Forelimb muscle (tissue), 1 donor: Measurements from ENCODE around the gene FOXO3. TPM values are rescaled to one million over a fixed set of nuclear protein-coding genes. Genes with fewer than 3 reads are reported as not detected.

ENCODE experiments used
- DNase-seq: peaks from one replicate; pipeline ENCODE4 v3.0.0-alpha.2; 2013; ENCODE audit warnings: low read depth
- polyA plus RNA-seq: library from polyadenylated mRNA; unstranded; fragments of 120-200 nt; gene quantifications from one replicate; pipeline ENCODE4 v1.2.1, GENCODE V29; 2013; ENCODE audit not compliant: insufficient read length

Gene FOXO3
- polyA plus RNA-seq, 1 donor, result 30.1 TPM

DNA sequence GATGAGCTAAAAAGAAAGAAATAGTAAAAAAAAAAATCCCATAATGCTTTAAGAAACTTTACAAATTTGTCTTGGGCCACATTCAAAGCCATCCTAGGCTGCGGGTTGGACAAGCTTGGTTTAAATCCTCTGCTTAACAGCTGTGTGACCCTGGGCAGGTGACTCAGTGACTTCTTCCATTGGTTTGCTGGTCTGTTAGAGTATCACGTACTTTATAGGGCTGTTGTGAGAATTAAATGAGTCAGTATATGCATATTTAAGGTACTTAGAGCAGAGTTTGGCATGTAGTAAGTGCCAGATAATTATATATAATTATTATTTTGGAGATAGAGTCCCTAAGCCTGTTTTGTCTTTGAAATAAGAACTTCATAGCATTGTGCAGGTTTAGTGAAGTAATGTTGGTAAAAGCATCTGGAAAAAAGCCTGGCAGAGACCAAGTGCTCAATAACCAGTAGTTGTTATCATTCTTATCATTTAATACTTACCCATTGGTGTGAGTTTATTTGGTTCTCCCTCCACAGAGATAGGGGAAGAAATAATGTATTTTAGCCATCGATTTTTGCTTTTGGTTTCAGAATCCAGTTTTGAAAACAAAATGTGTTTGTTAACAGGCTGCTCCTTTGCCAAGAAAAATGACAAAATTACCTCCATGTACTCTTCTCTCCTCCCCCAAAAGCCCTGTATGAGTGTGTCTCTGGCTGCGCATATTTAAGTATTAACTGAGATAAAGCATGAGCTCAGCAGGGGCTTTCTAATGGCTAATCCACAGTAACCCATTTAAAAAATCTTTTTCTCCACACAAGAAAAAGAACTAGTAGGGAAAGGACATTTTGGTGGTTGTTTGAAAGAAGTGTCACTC, 67.2 kb downstream of the FOXO3 start:
- DNase-seq, result no peak

DNA sequence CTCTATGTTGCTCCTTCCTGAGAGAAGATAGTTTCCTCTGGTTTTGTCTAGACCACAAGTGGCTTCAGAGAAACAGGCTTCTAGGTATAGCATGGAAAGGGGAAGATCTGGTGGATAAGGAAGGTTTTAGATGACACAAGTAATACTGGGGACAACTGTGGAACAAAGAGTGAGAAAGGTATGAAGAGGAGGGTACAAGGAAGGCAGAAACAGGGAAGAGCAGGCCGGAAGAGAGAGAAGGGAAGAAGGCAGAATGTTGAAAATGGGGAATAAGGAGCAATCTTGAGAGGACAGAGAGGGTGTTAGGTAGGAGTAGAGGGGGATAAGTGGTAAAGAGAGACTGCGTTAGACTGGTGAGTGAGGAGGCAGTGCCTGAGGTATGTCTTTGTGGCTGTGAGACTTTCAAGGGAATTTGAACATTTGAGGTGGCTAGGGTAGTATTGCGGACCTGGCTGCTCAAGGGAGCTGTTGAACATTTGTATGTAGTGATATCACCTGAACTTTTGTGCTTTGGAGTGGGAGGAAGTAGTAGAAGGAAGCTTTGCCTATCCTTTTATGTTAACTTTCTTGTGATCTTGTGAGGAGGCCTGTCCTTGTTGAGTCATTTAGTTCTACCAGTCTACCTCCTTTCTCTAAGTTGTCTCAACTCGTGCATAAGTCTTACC, 69.5 kb downstream of the FOXO3 start:
- no peak for DNase-seq

DNA sequence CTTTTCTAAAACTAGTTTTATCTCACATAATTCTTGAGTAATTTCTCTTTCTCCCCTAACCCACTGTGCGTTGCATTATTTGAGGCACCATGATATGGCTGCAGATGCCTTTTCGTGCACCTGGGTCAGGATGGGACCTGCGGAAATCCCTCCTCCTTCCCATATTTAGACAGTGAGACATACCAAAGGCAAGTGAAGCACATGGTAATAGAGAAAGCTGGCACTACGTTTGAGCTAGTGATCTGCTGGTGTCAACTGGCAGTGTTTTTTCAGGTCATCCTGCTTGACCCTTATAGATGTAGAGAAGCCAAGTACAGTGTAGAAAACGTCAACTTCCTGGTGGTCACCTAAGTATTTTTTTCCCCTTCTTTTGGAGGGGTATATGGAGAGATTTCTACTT, 71.7 kb downstream of the FOXO3 start:
- no peak for DNase-seq

GRCh38 chr6:108633436-108633835, 72.7 kb downstream of the FOXO3 start:
- DNase-seq, result no peak

DNA sequence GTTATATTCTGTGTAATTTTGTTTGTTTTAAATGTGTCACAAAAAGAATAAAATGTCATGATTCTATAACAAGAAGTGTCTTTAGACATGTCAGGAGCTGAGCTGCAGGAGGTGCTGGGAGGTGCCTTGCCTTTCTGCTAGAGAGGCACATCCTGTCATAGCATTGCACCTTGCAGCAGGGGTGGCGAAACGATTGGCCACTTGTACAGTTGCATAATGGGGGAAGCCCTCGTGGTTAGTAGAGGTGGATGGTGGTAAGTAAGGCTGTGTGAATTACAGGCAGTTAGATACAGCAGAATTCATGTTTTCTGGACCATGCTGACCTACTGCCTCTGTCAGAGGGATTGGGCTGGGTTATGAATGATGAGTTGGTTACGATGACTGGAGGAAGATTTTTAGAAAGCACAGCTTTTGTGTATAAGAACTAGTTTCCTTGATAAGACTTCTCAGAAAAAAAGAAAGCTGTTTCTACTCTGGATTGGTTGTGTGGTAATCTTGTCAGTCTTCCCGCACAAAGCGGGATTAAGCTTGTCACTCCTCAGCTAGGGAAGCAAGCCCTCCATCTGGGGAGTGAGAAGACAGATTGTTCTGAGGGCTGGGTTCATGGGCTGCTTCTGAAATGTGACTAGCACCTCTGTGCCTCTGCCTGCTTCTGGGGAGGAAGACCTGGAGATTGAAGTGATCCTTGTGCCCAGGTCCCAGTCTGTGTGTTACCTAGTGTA, 74.9 kb downstream of the FOXO3 start:
- no peak for DNase-seq

- no peak for DNase-seq
These were observed 77.2 kb downstream of the FOXO3 start for GRCh38 chr6:108637963-108638362.

DNA sequence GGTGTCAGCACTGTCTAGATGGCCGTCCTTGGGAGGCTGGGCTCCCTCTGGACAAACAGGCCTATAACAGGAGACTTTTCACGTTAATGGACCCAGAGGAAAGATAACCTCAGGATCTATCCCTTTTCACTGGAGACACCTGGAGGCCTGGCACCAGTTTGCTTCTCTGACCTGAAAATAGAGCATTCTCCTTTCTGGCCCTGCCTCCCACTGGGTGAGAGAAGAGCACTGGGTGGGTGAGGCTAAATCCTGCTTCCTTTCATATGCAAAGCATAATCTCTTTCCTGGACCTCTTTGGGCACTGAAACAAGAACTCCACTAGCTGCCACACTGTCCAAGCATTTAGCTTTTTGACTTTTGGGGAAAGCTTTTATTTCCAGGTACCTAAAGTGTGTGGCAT, 78.3 kb downstream of the FOXO3 start:
- no peak for DNase-seq

DNA sequence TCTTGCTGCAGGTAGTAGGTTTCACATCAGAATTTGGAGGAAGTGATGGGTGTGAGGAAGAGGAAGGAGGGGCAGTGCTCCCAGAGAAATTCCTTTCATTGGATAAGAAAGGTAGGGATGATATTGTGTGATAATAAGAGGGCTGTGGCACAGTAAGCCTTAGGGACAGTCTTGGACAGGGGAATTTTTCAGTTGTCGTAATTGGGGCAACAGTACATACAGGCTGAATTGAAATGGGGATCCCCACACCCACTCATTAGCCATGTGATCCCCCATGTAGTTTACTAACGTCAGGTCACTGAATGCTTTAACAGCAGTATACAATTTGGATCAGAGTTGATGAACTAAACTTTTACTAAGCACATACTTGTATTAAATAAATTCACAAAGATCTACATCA, 79.4 kb downstream of the FOXO3 start:
- DNase-seq, result no peak

- no peak for DNase-seq
These were observed 82.5 kb downstream of the FOXO3 start for GRCh38 chr6:108643184-108643583.

- no peak for DNase-seq
These were observed 83.5 kb downstream of the FOXO3 start for GRCh38 chr6:108644252-108644651.

DNA sequence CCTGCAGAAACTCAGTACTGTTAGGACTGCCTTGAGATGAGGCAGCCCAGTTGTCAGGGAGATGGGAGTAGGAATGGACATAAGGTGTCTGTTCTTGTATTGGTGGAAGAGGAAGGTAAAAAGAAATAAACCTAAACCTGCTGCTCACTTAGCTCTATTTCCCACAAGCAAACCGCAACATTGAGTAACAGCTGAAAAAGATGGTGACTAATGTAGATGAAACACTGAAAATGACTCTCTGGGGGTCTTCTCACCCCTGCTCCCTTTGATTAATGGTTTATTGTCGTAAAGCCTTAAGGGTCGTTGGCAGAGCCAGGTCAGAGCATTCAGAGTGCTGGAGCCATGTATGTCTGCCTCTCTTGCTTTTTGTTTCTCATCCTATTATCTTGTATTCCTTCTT, 87.5 kb downstream of the FOXO3 start:
- DNase-seq, result no peak

DNA sequence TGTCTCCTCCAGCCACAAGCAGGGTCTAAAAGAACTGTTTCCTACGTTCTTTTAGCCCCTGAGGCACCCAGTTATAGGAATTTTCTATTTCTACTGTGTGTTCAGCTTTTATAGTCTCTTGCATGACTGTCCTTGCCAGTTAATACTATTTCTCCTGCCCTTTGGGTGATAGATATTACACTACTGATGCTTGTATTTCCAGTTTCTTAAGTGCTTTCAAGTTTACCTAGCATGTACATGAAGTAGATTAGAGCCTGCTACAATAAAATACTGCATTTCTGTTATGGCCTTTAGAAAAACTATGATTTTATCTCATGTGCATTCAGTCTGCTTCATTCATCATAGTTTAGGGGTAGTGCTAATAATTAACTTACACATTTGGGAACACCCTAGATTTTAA, 89.6 kb downstream of the FOXO3 start:
- no peak for DNase-seq

- no peak for DNase-seq
These were observed 90.1 kb downstream of the FOXO3 start for GRCh38 chr6:108650781-108651180.

DNA sequence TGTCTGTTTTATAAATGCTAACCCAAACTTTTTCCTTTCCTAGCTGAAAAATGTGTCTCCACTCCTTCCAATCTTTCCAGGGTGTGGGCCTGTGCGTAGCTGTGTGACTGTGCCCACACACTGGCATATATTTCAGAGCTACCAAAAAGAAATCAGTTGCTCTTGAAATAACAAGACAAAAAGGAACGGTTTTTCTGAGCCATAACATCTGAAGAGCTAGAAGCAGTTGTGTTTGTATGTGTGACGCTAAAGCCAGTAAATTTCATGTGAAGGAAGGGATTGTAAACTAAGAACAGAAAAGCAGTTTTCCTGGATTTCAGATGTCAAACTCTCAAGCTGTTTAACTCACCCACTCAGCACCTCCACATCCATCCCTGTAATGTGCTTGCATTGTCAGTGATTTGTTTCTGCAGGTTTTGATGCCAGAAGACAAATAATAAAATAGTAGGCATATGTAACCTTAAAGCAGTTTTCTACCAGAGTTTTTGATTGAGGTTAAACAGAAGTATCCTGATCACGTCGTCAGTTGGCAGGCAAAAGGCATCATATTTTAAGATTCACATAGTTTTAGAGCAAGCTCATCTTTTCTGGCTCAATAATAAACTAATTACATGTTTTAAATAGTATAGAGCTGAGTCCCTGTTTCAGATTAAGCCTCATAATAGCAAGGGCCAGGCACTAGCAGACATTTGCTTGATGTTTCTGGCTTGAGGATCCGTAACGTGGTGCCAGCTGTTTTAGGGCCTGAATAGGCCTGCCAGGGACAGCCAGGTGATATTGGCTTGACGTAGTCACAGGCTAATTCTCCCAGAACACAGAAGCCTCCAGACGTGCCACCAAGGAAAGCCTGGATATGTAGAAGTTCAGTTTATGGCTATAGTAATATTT, 90.9 kb downstream of the FOXO3 start:
- peak; percentile 66 for DNase-seq

DNA sequence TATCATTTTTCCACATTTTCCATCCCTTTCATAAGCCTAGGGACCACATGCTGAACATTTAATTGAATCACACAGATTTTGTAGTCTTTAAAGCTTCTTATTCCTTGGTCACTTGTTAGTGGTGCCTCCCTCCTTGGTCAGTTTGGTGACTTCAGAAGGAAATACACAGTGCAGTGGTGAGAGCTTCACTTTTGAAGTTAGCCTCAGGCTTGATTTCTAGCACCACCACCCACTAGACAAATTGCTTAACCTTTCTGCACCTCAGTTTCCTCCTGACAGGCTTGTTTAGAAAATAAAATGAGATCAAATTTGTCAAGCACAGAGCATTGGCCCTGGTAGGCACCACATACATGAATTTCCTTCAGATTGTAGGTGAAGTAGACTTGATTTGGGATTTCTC, 91.7 kb downstream of the FOXO3 start:
- DNase-seq, result no peak

- no peak for DNase-seq
These were observed 93.2 kb downstream of the FOXO3 start for GRCh38 chr6:108653949-108654348.

DNA sequence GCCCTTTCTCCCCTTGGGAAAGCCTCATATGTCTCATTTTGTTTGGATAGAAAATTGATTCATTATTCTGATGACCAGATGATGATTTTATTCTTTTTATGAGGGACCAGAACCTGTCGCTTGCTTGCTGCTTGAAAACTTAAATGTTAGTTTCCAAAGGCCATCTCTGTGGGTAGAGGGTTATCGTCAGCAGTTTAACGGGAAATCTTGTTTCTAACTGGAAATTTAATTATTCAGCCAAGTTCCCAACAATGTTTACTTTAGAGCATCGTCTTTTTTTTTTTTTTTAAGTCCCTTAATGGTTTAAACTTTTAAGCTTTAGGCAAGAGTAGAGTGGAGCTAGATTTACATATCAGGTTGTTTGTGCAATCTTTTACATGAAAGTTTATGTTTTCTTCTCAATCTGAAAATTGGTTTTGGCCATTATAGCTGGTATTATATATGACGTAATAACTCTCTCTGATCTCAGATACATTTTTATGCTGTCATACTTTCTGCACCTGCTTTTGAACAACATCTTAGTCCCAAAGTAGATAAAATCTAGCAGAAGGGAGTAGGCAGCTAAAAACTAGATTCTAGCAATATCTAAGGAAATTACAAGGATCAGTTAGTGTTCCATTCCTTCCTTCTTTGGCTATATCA, 93.9 kb downstream of the FOXO3 start:
- no peak for DNase-seq

DNA sequence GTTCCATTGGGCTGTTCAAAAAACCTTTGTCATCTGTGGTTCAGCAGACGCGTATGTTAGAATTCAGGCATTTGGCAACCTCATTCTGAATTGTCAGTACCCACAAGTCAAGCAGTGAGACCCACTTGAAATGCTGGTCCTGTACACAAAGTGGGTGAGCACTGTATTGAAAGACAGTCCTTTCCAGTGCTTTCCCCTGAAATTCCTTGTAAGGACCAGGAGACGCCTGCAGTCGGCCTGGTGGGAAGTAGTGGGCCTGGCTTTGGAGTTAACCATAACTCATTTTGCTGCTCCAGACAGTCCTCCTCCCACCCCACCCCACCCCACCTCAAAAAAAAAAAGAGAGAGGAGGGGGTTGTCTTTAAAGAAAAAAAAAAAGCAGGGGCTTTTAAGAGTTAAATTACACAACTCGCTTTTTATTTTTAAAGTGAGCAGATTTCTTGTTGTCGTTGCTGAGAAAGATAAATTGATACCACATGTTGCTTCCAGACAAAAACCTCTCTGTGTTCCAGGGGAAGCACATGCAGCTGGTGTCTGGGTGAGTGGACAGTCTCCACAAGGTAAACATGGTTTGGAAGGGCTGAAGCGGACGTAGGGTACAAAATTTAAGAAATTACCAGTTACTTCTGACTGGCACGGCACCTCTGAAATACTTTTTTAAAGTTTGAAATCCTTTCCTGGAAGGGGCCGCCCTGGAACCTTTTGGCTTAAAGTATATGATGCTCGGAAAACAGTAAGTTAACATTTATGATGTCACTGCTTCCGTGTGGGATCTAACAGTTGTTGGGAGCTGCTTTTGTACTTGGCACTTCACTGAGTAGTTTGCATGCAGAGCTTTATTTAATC, 95.3 kb downstream of the FOXO3 start:
- peak; percentile 74 for DNase-seq

GRCh38 chr6:108656836-108657235, 96.1 kb downstream of the FOXO3 start:
- no peak for DNase-seq

- no peak for DNase-seq
These were observed 97.5 kb downstream of the FOXO3 start for GRCh38 chr6:108658174-108658573.
